HG03442 (cell line): ENCODE measurements around the gene DUXA.

Source experiments
- ATAC-seq: cut with Tn5 transposase; IDR thresholded peaks from one replicate; pipeline ENCODE4 v1.9.1; 2021; ENCODE audit warnings: mild to moderate bottlenecking, moderate library complexity; ENCODE audit not compliant: unreplicated experiment

Gene DUXA

GRCh38 chr19:57106722-57107235 lies 60.5 kb downstream of the DUXA start:
- ATAC-seq, result no peak

- no peak for ATAC-seq
Measured at GRCh38 chr19:57105976-57106721, 61.1 kb downstream of the DUXA start.
